ENCODE data around the gene CFAP299.
"Not testable (repeated sequence)": the region's sequence is repeated elsewhere in the genome, so short reads cannot be mapped to it uniquely, and the experiment has no call there.

DNA sequence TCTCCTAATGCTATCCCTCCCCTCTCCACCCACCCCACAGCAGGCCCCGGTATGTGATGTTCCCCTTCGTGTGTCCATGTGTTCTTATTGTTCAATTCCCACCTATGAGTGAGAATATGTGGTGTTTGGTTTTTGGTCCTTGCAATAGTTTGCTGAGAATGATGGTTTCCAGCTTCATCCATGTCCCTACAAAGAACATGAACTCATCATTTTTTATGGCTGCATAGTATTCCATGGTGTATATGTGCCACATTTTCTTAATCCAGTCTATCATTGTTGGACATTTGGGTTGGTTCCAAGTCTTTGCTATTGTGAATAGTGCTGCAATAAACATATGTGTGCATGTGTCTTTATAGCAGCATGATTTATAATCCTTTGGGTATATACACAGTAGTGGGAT lies 44.9 kb upstream of the CFAP299 start:
- not testable (repeated sequence) for TF ChIP-seq POLR2A (IDR thresholded peaks at IDR 0.05; ENCODE audit: low read length); GATA1 (IDR thresholded peaks at IDR 0.05; ENCODE audit: low read depth, low read length)
